IMR-90 (cell line): ENCODE measurements around the gene LMTK2. TPM values are rescaled to one million over a fixed set of nuclear protein-coding genes. Genes with fewer than 3 reads are reported as not detected.

Experiments
- ATAC-seq: fragments of 200-7000 bp; cut with Tn5 transposase; 2 replicates; pipeline ENCODE4 v1.9.1; 2020; ENCODE audit warnings: low read depth, mild to moderate bottlenecking, moderate library complexity
- BruUV-seq: library from RNA; stranded (reverse); fragments of 400-500 nt; replicated peaks from 2 replicates; lab custom pipeline; 2021; lab: Mats Ljungman, UMichigan
- CTCF ChIA-PET: fragments of 300-600 bp; formaldehyde crosslinking; extraction: SDS; loops from one replicate; lab custom pipeline; 2021; ENCODE audit warnings: antibody characterized with exemption; lab: Yijun Ruan, JAX
- POLR2A ChIA-PET: fragments of 300-600 bp; sonication (Branson Sonifier 250); formaldehyde crosslinking; loops from one replicate; lab custom pipeline; 2022; ENCODE audit warnings: antibody characterized with exemption; ENCODE audit not compliant: unreplicated experiment; lab: Charles Lee
- DNase-seq: peaks from one replicate; pipeline ENCODE4 v3.0.0; 2013
- H2AFZ ChIP-seq: replicated peaks from 2 replicates; pipeline ENCODE3; 2013; ENCODE audit warnings: low read length, mild to moderate bottlenecking; ENCODE audit not compliant: poor library complexity
- H2AK5ac ChIP-seq: 2 replicates; pipeline ENCODE4 v1.6.1; 2013; ENCODE audit warnings: low read depth, low read length, inconsistent platforms
- H2AK9ac ChIP-seq: replicated peaks from 2 replicates; pipeline ENCODE3; 2013; ENCODE audit warnings: mild to moderate bottlenecking, low read depth, low read length, moderate library complexity; ENCODE audit not compliant: poor library complexity
- H2BK120ac ChIP-seq: 2 replicates; pipeline ENCODE4 v1.6.1; 2013; ENCODE audit warnings: low read depth, low read length, inconsistent platforms
- H2BK15ac ChIP-seq: 3 replicates; pipeline ENCODE4 v1.6.1; 2013; ENCODE audit warnings: low read depth, low read length, inconsistent platforms
- H2BK20ac ChIP-seq: 2 replicates; pipeline ENCODE4 v1.6.1; 2013; ENCODE audit warnings: low read depth, mild to moderate bottlenecking, inconsistent platforms, low read length, moderate library complexity
- H2BK5ac ChIP-seq: 2 replicates; pipeline ENCODE4 v1.6.1; 2013; ENCODE audit warnings: mild to moderate bottlenecking, low read depth, low read length, inconsistent platforms; ENCODE audit not compliant: poor library complexity, severe bottlenecking
- H3K14ac ChIP-seq: replicated peaks from 2 replicates; pipeline ENCODE4 v1.6.1; 2013; ENCODE audit warnings: low read depth, low read length, inconsistent platforms
- H3K18ac ChIP-seq: 2 replicates; pipeline ENCODE4 v1.6.1; 2013; ENCODE audit warnings: low read depth, low read length, control low read depth
- H3K23ac ChIP-seq: 2 replicates; pipeline ENCODE4 v1.6.1; 2013; ENCODE audit warnings: low read depth, low read length, inconsistent platforms
- H3K27ac ChIP-seq: 2 replicates; pipeline ENCODE4 v1.5.1; 2013; ENCODE audit warnings: mild to moderate bottlenecking, control low read depth, low read length; ENCODE audit not compliant: insufficient read depth
- H3K27me3 ChIP-seq: 2 replicates; pipeline ENCODE4 v1.6.1; 2013; ENCODE audit warnings: low read length; ENCODE audit not compliant: control insufficient read depth, insufficient read depth
- H3K36me3 ChIP-seq: 2 replicates; pipeline ENCODE4 v1.6.1; 2013; ENCODE audit warnings: low read length, mixed read lengths; ENCODE audit not compliant: control insufficient read depth, insufficient read depth
- H3K4ac ChIP-seq: 2 replicates; pipeline ENCODE4 v1.6.1; 2013; ENCODE audit warnings: low read depth, low read length, inconsistent platforms
- H3K4me1 ChIP-seq: 2 replicates; pipeline ENCODE4 v1.6.1; 2013; ENCODE audit warnings: low read length, mixed read lengths; ENCODE audit not compliant: control insufficient read depth, insufficient read depth
- H3K4me2 ChIP-seq: 2 replicates; pipeline ENCODE4 v1.6.1; 2013; ENCODE audit warnings: low read depth, mild to moderate bottlenecking, control low read depth, low read length, moderate library complexity
- H3K4me3 ChIP-seq: 2 replicates; pipeline ENCODE4 v1.5.1; 2013; ENCODE audit warnings: low read depth, mild to moderate bottlenecking, control low read depth, low read length, moderate library complexity; ENCODE audit not compliant: insufficient read depth
- H3K56ac ChIP-seq: 2 replicates; pipeline ENCODE4 v1.6.1; 2013; ENCODE audit warnings: low read length, inconsistent platforms; ENCODE audit not compliant: insufficient read depth; ENCODE audit errors: extremely low read depth
- H3K79me1 ChIP-seq, 2 experiments: 2 replicates each; pipeline ENCODE4 v1.6.1; 2013; ENCODE audit warnings: low read length in 2 of 2, inconsistent platforms in 1 of 2, low read depth in 1 of 2
- H3K9ac ChIP-seq: 2 replicates; pipeline ENCODE4 v1.6.1; 2013; ENCODE audit warnings: low read depth, low read length, control low read depth
- H3K9me1 ChIP-seq: 2 replicates; pipeline ENCODE4 v1.6.1; 2013; ENCODE audit warnings: low read length, inconsistent platforms; ENCODE audit not compliant: insufficient read depth
- H3K9me3 ChIP-seq: 2 replicates; pipeline ENCODE4 v1.6.1; 2013; ENCODE audit warnings: low read length; ENCODE audit not compliant: control insufficient read depth, insufficient read depth
- H4K20me1 ChIP-seq: 2 replicates; pipeline ENCODE4 v1.6.1; 2013; ENCODE audit warnings: low read length, inconsistent platforms; ENCODE audit not compliant: insufficient read depth
- H4K5ac ChIP-seq: 2 replicates; pipeline ENCODE4 v1.6.1; 2013; ENCODE audit warnings: mild to moderate bottlenecking, low read depth, low read length, control low read depth
- H4K8ac ChIP-seq, 2 experiments: 2 replicates each; pipeline ENCODE4 v1.6.1; 2013; ENCODE audit warnings: low read depth in 2 of 2, low read length in 2 of 2, control low read depth in 1 of 2, inconsistent platforms in 1 of 2
- H4K91ac ChIP-seq: 2 replicates; pipeline ENCODE4 v1.6.1; 2013; ENCODE audit warnings: low read depth, low read length, inconsistent platforms; ENCODE audit not compliant: insufficient read depth
- CTCF ChIP-seq: conservative IDR thresholded peaks from 2 replicates; pipeline ENCODE4 v1.5.1; 2012; ENCODE audit warnings: mild to moderate bottlenecking, low read depth, low read length, improper control_type of control experiment
- ELK1 ChIP-seq: fragments of 150-350 bp; IDR thresholded peaks from 2 replicates; pipeline ENCODE4 v1.6.1; 2016; ENCODE audit warnings: low read depth, mild to moderate bottlenecking, low read length, moderate library complexity, borderline replicate concordance
- MAFK ChIP-seq: IDR thresholded peaks from 2 replicates; pipeline ENCODE4 v1.6.1; 2012; ENCODE audit warnings: low read depth, low read length, improper control_type of control experiment
- RAD21 ChIP-seq: IDR thresholded peaks from 2 replicates; pipeline ENCODE4 v1.6.1; 2012; ENCODE audit warnings: low read length, improper control_type of control experiment
- RFX5 ChIP-seq: IDR thresholded peaks from 2 replicates; pipeline ENCODE4 v1.8.0; 2012; ENCODE audit warnings: low read depth, mild to moderate bottlenecking, low read length, moderate library complexity
- WGBS, 2 experiments: methylation state at CpG; one replicate each; pipeline versions ENCODE4 v1.1.5 to v1.1.7; 2013; ENCODE audit warnings: missing lambda C conversion rate in 2 of 2; ENCODE audit not compliant: insufficient read length in 1 of 2; ENCODE audit errors: extremely low coverage in 2 of 2; 5-methylcytosine and 5-hydroxymethylcytosine counted together
- dilution Hi-C: fragments of 300-500 bp; cut with HindIII; formaldehyde crosslinking; loops from one replicate; pipeline ENCODE4 v1.14.3; 2018; ENCODE audit warnings: low sequenced_read_pairs; ENCODE audit not compliant: unreplicated experiment
- in situ Hi-C: fragments of 300-500 bp; cut with MboI; formaldehyde crosslinking; loops from 3 replicates; pipeline ENCODE4 v1.14.3; 2019; ENCODE audit warnings: low sequenced_read_pairs, inconsistent platforms, mixed read lengths
- intact Hi-C: fragments of 100-400 bp; cut with micrococcal nuclease; formaldehyde crosslinking; loops from 2 replicates; pipeline ENCODE4 v1.10.0; 2022
- polyA plus RNA-seq, 3 experiments: library from polyadenylated mRNA; depleted of rRNA; stranded (reverse); fragments of >200 nt; gene quantifications; 2 replicates each; pipeline ENCODE4 v1.2.3, GENCODE V29; 2012; ENCODE audit warnings: low replicate concordance in 1 of 3
- total RNA-seq: library from RNA; depleted of rRNA; stranded (reverse); fragments of >200 nt; gene quantifications from 2 replicates; pipeline ENCODE4 v1.2.3, GENCODE V29; 2012

The LMTK2 gene
- total and polyA plus RNA-seq, 2 of the 4 experiments (the other 2 are of a cell fraction), result 4.4 to 5.0 TPM

- Histone ChIP-seq H4K8ac (no peak overlapping the region), H3K36me3 (peaks cover 10% of the 10 kb centered on the region), H3K9me3 (no peaks in the 10 kb centered on the region), H3K79me1 (peaks cover 0 to 12% of the 10 kb centered on the region in 2 experiments; a peak in 3 of 4 replicates), H3K4me1 (peaks cover 3% of the 10 kb centered on the region; the same call in 1 of the 2 replicates), H3K4me2 (no peak overlapping the region), H3K4ac (no peak overlapping the region), H2AFZ (no peak overlapping the region), H3K9ac (no peak overlapping the region), H2BK120ac (no peak overlapping the region), H3K9me1 (no peaks in the 10 kb centered on the region; the same call in 1 of the 2 replicates), H4K5ac (no peak overlapping the region), H3K27ac (no peak overlapping the region), H2BK5ac (no peak overlapping the region), H3K27me3 (no peaks in the 10 kb centered on the region), H2AK5ac (no peak overlapping the region), H2BK20ac (no peak overlapping the region), H2AK9ac (no peak overlapping the region), H3K23ac (no peak overlapping the region), H4K20me1 (peaks cover 9% of the 10 kb centered on the region; the same call in 1 of the 2 replicates), H2BK15ac (no peak overlapping the region), H4K91ac (no peak overlapping the region), H3K14ac (no peak overlapping the region), H3K18ac (no peak overlapping the region), H3K56ac (no peak overlapping the region), H3K4me3 (no peak overlapping the region)
- DNase-seq, result no peak
- BruUV-seq, result no TSS peak
- intact Hi-C loops, result no loop called here
- dilution Hi-C loops, result no loop called here
- TF ChIP-seq MAFK (no peak), RFX5 (no peak), RAD21 (no peak), CTCF (no peak), ELK1 (no peak)
- in situ Hi-C loops, result no loop called here
- WGBS, 2 experiments, result 100% methylated on average over 1 of the region's 4 CpGs; no CpG with 5 or more reads in 1 of the 2 experiments
- ATAC-seq, result no peak
- POLR2A ChIA-PET, result no interaction called here
- CTCF ChIA-PET, result no interaction called here
Measured at GRCh38 chr7:98137826-98138151, 31.1 kb downstream of the LMTK2 start.
